ENCODE data around the gene RTP5. TPM values are rescaled to one million over a fixed set of nuclear protein-coding genes. Genes with fewer than 3 reads are reported as not detected.

The RTP5 gene
- polyA plus RNA-seq, 1 of the 3 experiments (the other 2 are of a cell fraction) = not detected

DNA sequence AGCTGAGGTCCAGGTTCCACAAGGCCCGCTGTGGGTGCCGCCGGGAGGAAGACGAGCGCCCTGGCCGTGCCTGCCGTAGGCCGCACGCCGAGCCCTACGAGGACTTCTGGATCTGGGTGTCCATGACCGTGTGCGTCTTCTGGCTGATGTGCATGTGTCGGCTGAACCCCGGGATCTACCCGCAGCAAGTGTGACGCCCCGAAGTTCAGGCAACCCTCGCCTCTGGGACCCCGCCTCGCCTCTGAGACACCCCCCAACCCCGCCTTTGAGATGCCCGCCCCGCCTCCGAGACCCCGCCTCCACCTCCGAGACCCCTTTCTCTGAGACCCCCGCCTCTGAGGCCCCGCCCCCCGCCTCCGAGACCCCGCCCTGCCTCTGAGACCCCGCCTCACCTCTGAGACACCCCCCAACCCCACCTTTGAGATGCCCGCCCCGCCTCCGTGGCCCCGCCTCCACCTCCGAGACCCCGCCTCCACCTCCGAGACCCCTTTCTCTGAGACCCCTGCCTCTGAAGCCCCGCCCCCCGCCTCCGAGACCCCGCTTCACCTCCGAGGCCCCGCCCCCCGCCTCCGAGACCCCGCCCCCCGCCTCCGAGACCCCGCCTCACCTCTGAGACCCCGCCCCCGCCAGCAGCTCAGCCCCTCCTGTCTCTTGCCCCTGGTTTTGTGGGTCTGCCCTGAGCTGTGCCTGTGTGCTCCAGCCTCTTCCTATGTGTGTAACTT is 3.7 kb downstream of the RTP5 start:
- DNase-seq = peak; percentile 71
- no peak overlapping the region for H3K9ac ChIP-seq
- ChIA-PET POLR2A (no interaction called here), CTCF (interaction anchor here (0.8 kb wide), 1 partner anchor 139 kb away, joined by 3 read pairs; the partner anchor contains the start of gene D2HGDH)
- no peak overlapping the region for H3K27ac ChIP-seq (ENCODE audit: low read depth in 2 of 2, low read length in 1 of 2)
- no peaks in the 10 kb centered on the region for H3K9me2 ChIP-seq
- no peak overlapping the region for H3K4me3 ChIP-seq (ENCODE audit: low read depth in 2 of 2, low read length in 1 of 2)
- no peaks in the 10 kb centered on the region for H3K79me2 ChIP-seq (ENCODE audit: insufficient read depth)
- 78% methylated on average over 40 of the region's 54 CpGs for WGBS (ENCODE audit: low lambda C conversion rate)
- no peak overlapping the region for H3K4me2 ChIP-seq
- H3F3A ChIP-seq (replicated peaks; ENCODE audit: insufficient read depth) = no peaks in the 10 kb centered on the region
- peaks cover 0 to 6% of the 10 kb centered on the region in 2 experiments; a peak in 1 of 4 replicates for H3K4me1 ChIP-seq (ENCODE audit: control insufficient read depth in 1 of 2, insufficient read depth in 2 of 2, low read depth in 1 of 2, low read length in 1 of 2)
- H3K9me3 ChIP-seq = no peaks in the 10 kb centered on the region
- TF ChIP-seq EP300 (IDR thresholded peaks at IDR 0.05; ENCODE audit: borderline replicate concordance in 1 of 2, low read depth in 1 of 2, low read length in 1 of 2) (no peak), RFX5 (IDR thresholded peaks at IDR 0.05; ENCODE audit: low read length) (no peak), GABPA (IDR thresholded peaks at IDR 0.05; ENCODE audit: low read depth) (no peak), JUND (IDR thresholded peaks at IDR 0.05) (no peak), TCF12 (IDR thresholded peaks at IDR 0.05) (no peak), SMC3 (IDR thresholded peaks at IDR 0.05; ENCODE audit: low read depth, low read length) (no peak), SIN3A (IDR thresholded peaks at IDR 0.05; ENCODE audit: borderline replicate concordance, low read depth, low read length) (no peak), RAD21 (IDR thresholded peaks at IDR 0.05; ENCODE audit: low read length) (no peak), EZH2phosphoT487 (IDR thresholded peaks at IDR 0.05; ENCODE audit: borderline replicate concordance, low read depth) (no peak), NFIC (IDR thresholded peaks at IDR 0.05; ENCODE audit: borderline replicate concordance) (no peak), NRF1 (IDR thresholded peaks at IDR 0.05; ENCODE audit: low read depth, low read length) (no peak), TEAD4 (IDR thresholded peaks at IDR 0.05; ENCODE audit: borderline replicate concordance, insufficient read depth) (no peak), GATA2 (CRISPR knock-in tag; IDR thresholded peaks at IDR 0.05) (no peak), YY1 (IDR thresholded peaks at IDR 0.05; ENCODE audit: low read depth) (no peak)
- TF ChIP-seq, protein P1, sequence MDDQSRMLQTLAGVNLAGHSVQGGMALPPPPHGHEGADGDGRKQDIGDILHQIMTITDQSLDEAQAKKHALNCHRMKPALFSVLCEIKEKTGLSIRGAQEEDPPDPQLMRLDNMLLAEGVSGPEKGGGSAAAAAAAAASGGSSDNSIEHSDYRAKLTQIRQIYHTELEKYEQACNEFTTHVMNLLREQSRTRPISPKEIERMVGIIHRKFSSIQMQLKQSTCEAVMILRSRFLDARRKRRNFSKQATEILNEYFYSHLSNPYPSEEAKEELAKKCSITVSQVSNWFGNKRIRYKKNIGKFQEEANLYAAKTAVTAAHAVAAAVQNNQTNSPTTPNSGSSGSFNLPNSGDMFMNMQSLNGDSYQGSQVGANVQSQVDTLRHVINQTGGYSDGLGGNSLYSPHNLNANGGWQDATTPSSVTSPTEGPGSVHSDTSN (IDR thresholded peaks at IDR 0.05) = no peak
- TF ChIP-seq, protein P2, sequence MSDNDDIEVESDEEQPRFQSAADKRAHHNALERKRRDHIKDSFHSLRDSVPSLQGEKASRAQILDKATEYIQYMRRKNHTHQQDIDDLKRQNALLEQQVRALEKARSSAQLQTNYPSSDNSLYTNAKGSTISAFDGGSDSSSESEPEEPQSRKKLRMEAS (IDR thresholded peaks at IDR 0.05; ENCODE audit: low read depth) = no peak
- TF ChIP-seq, protein P3, sequence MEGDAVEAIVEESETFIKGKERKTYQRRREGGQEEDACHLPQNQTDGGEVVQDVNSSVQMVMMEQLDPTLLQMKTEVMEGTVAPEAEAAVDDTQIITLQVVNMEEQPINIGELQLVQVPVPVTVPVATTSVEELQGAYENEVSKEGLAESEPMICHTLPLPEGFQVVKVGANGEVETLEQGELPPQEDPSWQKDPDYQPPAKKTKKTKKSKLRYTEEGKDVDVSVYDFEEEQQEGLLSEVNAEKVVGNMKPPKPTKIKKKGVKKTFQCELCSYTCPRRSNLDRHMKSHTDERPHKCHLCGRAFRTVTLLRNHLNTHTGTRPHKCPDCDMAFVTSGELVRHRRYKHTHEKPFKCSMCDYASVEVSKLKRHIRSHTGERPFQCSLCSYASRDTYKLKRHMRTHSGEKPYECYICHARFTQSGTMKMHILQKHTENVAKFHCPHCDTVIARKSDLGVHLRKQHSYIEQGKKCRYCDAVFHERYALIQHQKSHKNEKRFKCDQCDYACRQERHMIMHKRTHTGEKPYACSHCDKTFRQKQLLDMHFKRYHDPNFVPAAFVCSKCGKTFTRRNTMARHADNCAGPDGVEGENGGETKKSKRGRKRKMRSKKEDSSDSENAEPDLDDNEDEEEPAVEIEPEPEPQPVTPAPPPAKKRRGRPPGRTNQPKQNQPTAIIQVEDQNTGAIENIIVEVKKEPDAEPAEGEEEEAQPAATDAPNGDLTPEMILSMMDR (IDR thresholded peaks at IDR 0.05) = no peak
- TF ChIP-seq, protein P4, sequence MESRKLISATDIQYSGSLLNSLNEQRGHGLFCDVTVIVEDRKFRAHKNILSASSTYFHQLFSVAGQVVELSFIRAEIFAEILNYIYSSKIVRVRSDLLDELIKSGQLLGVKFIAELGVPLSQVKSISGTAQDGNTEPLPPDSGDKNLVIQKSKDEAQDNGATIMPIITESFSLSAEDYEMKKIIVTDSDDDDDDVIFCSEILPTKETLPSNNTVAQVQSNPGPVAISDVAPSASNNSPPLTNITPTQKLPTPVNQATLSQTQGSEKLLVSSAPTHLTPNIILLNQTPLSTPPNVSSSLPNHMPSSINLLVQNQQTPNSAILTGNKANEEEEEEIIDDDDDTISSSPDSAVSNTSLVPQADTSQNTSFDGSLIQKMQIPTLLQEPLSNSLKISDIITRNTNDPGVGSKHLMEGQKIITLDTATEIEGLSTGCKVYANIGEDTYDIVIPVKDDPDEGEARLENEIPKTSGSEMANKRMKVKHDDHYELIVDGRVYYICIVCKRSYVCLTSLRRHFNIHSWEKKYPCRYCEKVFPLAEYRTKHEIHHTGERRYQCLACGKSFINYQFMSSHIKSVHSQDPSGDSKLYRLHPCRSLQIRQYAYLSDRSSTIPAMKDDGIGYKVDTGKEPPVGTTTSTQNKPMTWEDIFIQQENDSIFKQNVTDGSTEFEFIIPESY (IDR thresholded peaks at IDR 0.05; ENCODE audit: borderline replicate concordance, low read depth) = no peak
- TF ChIP-seq, protein P5, sequence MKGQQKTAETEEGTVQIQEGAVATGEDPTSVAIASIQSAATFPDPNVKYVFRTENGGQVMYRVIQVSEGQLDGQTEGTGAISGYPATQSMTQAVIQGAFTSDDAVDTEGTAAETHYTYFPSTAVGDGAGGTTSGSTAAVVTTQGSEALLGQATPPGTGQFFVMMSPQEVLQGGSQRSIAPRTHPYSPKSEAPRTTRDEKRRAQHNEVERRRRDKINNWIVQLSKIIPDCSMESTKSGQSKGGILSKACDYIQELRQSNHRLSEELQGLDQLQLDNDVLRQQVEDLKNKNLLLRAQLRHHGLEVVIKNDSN (IDR thresholded peaks at IDR 0.05; ENCODE audit: borderline replicate concordance, low read depth) = no peak
- no peaks in the 10 kb centered on the region for H4K20me1 ChIP-seq (ENCODE audit: insufficient read depth)
- H2AFZ ChIP-seq (ENCODE audit: low read depth) = no peak overlapping the region
- no peaks in the 10 kb centered on the region for H3K27me3 ChIP-seq (ENCODE audit: insufficient read depth)
- no peaks in the 10 kb centered on the region for H3K36me3 ChIP-seq (replicated peaks in 1 of 2; ENCODE audit: control insufficient read depth in 1 of 2, insufficient read depth in 2 of 2, low read length in 1 of 2)
